Esophagus squamous epithelium (tissue), 5 donors: ENCODE results near the gene DCT. TPM values are rescaled to one million over a fixed set of nuclear protein-coding genes. Genes with fewer than 3 reads are reported as not detected.

Experiments
- DNase-seq: peaks from one replicate; lab custom pipeline; 2025; lab: John Stamatoyannopoulos, UW
- H3K27ac ChIP-seq, 4 donors: fragments of 200-600 bp; sonication (generic); one replicate each; pipeline ENCODE4 v1.5.1; 2016 to 2019; ENCODE audit warnings: mild to moderate bottlenecking in 1 of 4
- H3K27me3 ChIP-seq, 4 donors: fragments of 200-600 bp; sonication (generic); 1 replicate in 3 of 4; 2 replicates in 1 of 4; pipeline versions ENCODE4 v1.5.1 to v1.6.0; 2017 to 2021; ENCODE audit warnings: antibody characterized with exemption in 1 of 4
- H3K36me3 ChIP-seq, 3 donors: fragments of 200-600 bp; sonication (generic); one replicate each; pipeline ENCODE4 v1.5.1; 2016 to 2019
- H3K4me1 ChIP-seq, 3 donors: fragments of 200-600 bp; sonication (generic); one replicate each; pipeline ENCODE4 v1.5.1; 2017 to 2019
- H3K4me3 ChIP-seq, 4 donors: fragments of 200-600 bp; sonication (generic); 1 replicate in 3 of 4; 2 replicates in 1 of 4; pipeline ENCODE4 v1.5.1; 2016 to 2019; ENCODE audit warnings: mild to moderate bottlenecking in 2 of 4, moderate library complexity in 1 of 4
- H3K9me3 ChIP-seq, 3 donors: fragments of 200-600 bp; sonication (generic); one replicate each; pipeline ENCODE4 v1.5.1; 2016 to 2019
- POLR2A ChIP-seq, 4 donors: fragments of 450-650 bp; IDR thresholded peaks; one replicate each; pipeline ENCODE4 v1.6.1; 2017; ENCODE audit warnings: antibody characterized with exemption in 4 of 4, mild to moderate bottlenecking in 4 of 4, moderate library complexity in 3 of 4
- WGBS, 2 donors: methylation state at CpG; one replicate each; pipeline ENCODE4 v1.1.5; 2018; 5-methylcytosine and 5-hydroxymethylcytosine counted together
- intact Hi-C: fragments of 100-400 bp; cut with DNase I; formaldehyde crosslinking; loops from one replicate; pipeline ENCODE4 v1.15.0; 2022
- total RNA-seq, 4 donors: library from RNA; depleted of rRNA; stranded (reverse); fragments of >200 nt; gene quantifications; one replicate each; pipeline ENCODE4 v1.1.0, GENCODE V29; 2016
- TF ChIP-seq, protein P1 (sequence below), 6 experiments: fragments of 450-650 bp in 4 of 6; fragments of 200-600 bp in 2 of 6; sonication (generic) in 2 of 6; IDR thresholded peaks; one replicate each; pipeline ENCODE4 v1.5.1; 2016 to 2019; ENCODE audit warnings: antibody characterized with exemption in 6 of 6, mild to moderate bottlenecking in 4 of 6, moderate library complexity in 4 of 6
- donor health status: DM: yes; HTN: yes; CAD: no.

DCT gene
- total RNA-seq, 4 donors from 2014 or later: not detected

DNA sequence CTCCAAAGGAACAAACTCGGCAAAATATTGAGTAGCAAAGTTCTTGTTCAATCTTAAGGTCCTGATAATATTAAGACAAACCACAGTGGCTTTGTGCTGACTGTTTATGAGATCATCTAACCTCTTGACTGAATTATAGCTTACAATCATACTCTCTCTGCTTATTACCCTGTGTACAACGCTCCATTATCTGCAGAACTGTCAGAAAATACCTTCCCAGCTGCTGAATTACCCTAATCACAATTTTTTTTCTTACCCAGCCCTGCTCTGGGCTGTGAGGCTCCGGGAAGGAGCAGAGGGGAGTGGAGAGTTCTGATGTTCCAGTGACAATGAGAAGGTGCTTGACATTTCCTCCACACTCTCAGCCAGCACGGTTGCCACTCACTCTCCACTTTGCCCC is 64.8 kb downstream of the DCT start:
- Histone ChIP-seq H3K4me3 (no peak overlapping the region), H3K4me1 (no peaks in the 10 kb centered on the region), H3K9me3 (no peaks in the 10 kb centered on the region), H3K27me3 (peaks cover 0 to 15% (median 3%) of the 10 kb centered on the region in 4 donors), H3K36me3 (no peaks in the 10 kb centered on the region), H3K27ac (no peak overlapping the region)
- WGBS, 2 donors: 34 to 39% methylated on average over 4 of the region's 4 CpGs
- DNase-seq: no peak
- intact Hi-C loops: no loop called here
- TF ChIP-seq, protein P1, sequence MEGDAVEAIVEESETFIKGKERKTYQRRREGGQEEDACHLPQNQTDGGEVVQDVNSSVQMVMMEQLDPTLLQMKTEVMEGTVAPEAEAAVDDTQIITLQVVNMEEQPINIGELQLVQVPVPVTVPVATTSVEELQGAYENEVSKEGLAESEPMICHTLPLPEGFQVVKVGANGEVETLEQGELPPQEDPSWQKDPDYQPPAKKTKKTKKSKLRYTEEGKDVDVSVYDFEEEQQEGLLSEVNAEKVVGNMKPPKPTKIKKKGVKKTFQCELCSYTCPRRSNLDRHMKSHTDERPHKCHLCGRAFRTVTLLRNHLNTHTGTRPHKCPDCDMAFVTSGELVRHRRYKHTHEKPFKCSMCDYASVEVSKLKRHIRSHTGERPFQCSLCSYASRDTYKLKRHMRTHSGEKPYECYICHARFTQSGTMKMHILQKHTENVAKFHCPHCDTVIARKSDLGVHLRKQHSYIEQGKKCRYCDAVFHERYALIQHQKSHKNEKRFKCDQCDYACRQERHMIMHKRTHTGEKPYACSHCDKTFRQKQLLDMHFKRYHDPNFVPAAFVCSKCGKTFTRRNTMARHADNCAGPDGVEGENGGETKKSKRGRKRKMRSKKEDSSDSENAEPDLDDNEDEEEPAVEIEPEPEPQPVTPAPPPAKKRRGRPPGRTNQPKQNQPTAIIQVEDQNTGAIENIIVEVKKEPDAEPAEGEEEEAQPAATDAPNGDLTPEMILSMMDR (IDR thresholded peaks at IDR 0.05): no peak
- TF ChIP-seq POLR2A (IDR thresholded peaks at IDR 0.05): no peak

DNA sequence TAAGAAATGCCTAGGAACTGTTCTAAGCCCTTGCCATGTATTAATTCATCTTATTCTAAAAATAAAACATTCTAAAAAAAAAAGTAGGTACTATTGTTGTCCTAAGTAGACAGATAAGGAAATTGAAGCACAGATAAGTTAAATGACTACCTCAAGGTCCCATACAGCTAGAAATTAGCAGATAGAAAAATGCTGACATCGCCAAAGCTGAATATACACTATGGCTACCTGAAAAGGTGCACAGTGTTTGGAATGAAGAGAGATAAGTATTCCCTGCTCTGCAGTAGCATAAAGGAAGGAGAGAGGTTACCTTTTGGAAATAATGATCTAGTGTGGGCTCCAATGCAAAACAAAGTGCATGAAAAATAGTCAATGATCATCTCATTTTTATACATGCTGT is 65.3 kb downstream of the DCT start:
- Histone ChIP-seq H3K4me3 (no peak overlapping the region), H3K9me3 (no peaks in the 10 kb centered on the region), H3K27me3 (peaks cover 0 to 15% (median 3%) of the 10 kb centered on the region in 4 donors), H3K36me3 (no peaks in the 10 kb centered on the region), H3K27ac (no peak overlapping the region), H3K4me1 (no peaks in the 10 kb centered on the region)
- intact Hi-C loops: no loop called here
- TF ChIP-seq, protein P1 (IDR thresholded peaks at IDR 0.05): no peak
- no peak for TF ChIP-seq POLR2A (IDR thresholded peaks at IDR 0.05)
- DNase-seq: no peak
- WGBS, 2 donors: 96 to 100% methylated on average over 1 of the region's 1 CpG

DNA sequence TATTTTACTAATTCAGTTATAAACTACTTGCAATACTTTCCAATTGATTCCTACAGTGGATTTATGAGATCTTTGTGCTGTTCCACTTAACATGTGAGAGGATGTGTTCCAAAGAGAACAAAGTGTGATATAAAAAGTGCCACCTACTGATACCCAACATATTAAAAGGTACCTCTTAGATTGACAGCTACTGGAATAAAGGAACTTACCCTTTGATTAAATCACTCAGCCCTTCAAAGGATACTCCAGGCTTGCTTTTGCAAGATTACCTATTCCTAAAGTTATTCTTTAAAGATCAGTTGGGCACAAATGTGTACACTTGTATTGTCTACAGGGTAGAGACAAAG is 65.9 kb downstream of the DCT start:
- intact Hi-C loops: no loop called here
- H3K36me3 ChIP-seq: no peaks in the 10 kb centered on the region
- H3K9me3 ChIP-seq: no peaks in the 10 kb centered on the region
- no peak for TF ChIP-seq POLR2A (IDR thresholded peaks at IDR 0.05)
- TF ChIP-seq, protein P1 (IDR thresholded peaks at IDR 0.05): no peak
- no peak overlapping the region for H3K27ac ChIP-seq
- DNase-seq: no peak
- no peak overlapping the region for H3K4me3 ChIP-seq
- H3K4me1 ChIP-seq: no peaks in the 10 kb centered on the region
- H3K27me3 ChIP-seq: peaks cover 0 to 15% (median 3%) of the 10 kb centered on the region in 4 donors

DNA sequence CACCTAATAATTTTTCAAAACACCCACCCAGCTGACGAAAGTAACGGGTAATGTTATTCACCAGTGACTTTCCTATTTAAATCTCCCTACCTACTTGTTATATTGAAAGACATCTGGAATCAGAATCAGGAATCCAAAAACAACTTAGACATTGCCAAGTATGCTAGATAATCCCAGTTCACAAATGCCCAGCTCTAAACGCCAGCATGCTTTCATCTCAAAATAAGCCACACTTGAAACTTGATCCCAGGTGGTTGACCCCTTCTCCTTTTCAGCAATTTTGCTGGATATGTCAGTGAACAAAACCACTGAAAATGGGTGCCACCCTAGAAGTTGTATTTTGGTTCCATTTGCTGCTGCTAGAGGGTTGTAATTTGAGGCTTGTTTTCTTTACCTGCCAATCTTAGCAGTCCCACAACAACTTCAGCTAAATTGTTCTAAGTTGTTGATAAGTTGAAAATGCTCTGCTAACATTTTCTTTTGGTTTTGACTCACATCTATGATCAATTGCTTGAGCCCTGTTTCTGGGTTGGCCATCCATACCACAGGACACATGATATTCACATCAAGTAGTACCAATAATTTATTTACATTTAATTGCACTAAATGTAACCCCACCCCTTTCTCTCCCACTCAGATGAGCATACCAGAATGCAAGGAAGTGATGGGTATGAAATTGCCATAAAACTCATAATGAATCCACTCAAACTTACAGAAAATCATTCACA is 66.4 kb downstream of the DCT start:
- Histone ChIP-seq H3K9me3 (no peaks in the 10 kb centered on the region), H3K4me3 (no peak overlapping the region), H3K27ac (no peak overlapping the region), H3K4me1 (no peaks in the 10 kb centered on the region), H3K27me3 (peaks cover 0 to 15% (median 3%) of the 10 kb centered on the region in 4 donors), H3K36me3 (no peaks in the 10 kb centered on the region)
- TF ChIP-seq, protein P1 (IDR thresholded peaks at IDR 0.05): no peak
- TF ChIP-seq POLR2A (IDR thresholded peaks at IDR 0.05): no peak
- intact Hi-C loops: no loop called here
- 49 to 55% methylated on average over 3 of the region's 3 CpGs for WGBS, 2 donors
- no peak for DNase-seq

DNA sequence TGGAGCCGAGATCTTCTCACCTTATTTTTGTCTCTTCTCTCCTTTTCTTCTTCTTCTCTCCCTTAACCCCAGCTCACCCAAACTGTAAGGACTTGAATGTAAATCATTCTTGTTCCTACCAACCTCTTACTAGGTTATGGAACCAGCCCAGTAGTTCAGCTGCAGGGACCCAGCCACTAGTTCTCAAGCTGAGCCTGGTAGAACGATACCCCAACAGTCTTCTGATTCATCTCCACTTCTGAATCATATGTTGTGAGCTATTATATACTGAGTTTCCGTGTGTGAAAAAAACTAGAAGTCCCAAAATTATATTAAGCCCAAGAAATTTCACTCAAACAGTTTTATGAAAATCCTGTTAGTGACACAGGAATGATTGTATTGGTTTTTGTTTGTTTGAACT is 67.7 kb downstream of the DCT start:
- no peak overlapping the region for H3K4me3 ChIP-seq
- no peak overlapping the region for H3K27ac ChIP-seq
- H3K4me1 ChIP-seq: no peaks in the 10 kb centered on the region
- intact Hi-C loops: no loop called here
- DNase-seq: no peak
- H3K27me3 ChIP-seq: peaks cover 0 to 15% (median 3%) of the 10 kb centered on the region in 4 donors
- 47 to 69% methylated on average over 3 of the region's 3 CpGs for WGBS, 2 donors
- no peaks in the 10 kb centered on the region for H3K9me3 ChIP-seq
- TF ChIP-seq, protein P1 (IDR thresholded peaks at IDR 0.05): no peak
- no peak for TF ChIP-seq POLR2A (IDR thresholded peaks at IDR 0.05)
- H3K36me3 ChIP-seq: no peaks in the 10 kb centered on the region
